ENCODE results near the gene TP53I3.
A peak's percentile ranks its signal among the peaks of the same experiment; 100 is the strongest.
"Not testable (repeated sequence)": the region's sequence is repeated elsewhere in the genome, so short reads cannot be mapped to it uniquely, and the experiment has no call there.

Gene TP53I3, protein sequence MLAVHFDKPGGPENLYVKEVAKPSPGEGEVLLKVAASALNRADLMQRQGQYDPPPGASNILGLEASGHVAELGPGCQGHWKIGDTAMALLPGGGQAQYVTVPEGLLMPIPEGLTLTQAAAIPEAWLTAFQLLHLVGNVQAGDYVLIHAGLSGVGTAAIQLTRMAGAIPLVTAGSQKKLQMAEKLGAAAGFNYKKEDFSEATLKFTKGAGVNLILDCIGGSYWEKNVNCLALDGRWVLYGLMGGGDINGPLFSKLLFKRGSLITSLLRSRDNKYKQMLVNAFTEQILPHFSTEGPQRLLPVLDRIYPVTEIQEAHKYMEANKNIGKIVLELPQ

GRCh38 chr2:24084386-24085199, at the start of gene TP53I3:
Gene TP53I3 (minus strand): TSS chr2:24084834. CDS start chr2:24084326, 508 bp downstream.
- peak; percentile 82 for DNase-seq (ENCODE audit: low read depth)

DNA sequence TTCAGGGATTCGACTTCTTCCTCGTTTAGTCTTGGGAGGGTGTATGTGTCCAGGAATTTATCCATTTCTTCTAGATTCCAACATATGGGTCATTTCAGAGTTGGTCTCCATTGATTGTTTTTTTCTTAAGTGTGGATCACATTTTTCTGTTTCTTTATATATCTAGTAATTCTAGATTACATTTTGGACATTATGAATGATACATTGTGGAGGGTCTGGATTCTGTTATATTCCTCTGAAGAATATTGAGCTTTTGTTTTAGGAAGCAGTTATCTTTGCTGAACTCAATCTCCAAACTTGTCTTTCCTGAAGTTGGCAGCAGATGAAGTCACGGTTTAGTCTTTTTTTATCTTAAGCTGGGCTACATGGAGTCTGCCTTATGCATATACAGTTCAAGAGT, 47.9 kb upstream of the TP53I3 start:
- no peak for DNase-seq (ENCODE audit: low read depth)

GRCh38 chr2:24125956-24126355, 41.3 kb upstream of the TP53I3 start:
- no peak for DNase-seq (ENCODE audit: low read depth)

DNA sequence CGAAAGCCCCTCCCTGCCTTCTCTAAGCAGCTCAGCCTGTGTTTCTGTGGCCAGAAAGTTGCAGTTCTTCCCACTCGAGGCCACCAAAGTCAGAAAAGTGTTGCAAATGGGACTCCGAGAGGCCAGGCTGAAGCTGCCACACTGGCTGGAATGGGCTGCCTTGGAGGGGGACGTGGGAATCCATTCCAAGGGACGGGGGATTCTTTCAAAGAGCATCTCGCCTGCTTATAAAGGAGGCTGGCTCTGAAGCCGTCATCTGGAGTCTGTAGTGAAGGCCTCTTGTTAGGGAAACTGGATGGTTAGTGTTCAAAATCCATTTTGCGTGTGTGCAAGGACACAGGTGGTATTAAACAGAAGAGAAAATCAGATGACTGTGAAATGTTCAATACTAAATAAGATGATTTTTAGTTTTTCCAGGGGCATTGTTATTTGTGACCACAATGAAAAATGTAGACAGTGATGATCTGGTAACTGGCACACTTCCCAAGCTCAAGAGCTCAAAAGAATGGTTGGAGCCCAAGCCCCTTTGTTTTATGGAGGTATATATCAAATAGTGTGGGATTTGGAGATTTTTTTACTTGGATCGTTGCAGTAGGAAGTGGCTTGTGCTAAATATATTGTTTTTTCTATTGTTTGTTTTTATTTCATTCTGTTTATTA, 39.4 kb upstream of the TP53I3 start:
- DNase-seq (ENCODE audit: low read depth) = no peak

DNA sequence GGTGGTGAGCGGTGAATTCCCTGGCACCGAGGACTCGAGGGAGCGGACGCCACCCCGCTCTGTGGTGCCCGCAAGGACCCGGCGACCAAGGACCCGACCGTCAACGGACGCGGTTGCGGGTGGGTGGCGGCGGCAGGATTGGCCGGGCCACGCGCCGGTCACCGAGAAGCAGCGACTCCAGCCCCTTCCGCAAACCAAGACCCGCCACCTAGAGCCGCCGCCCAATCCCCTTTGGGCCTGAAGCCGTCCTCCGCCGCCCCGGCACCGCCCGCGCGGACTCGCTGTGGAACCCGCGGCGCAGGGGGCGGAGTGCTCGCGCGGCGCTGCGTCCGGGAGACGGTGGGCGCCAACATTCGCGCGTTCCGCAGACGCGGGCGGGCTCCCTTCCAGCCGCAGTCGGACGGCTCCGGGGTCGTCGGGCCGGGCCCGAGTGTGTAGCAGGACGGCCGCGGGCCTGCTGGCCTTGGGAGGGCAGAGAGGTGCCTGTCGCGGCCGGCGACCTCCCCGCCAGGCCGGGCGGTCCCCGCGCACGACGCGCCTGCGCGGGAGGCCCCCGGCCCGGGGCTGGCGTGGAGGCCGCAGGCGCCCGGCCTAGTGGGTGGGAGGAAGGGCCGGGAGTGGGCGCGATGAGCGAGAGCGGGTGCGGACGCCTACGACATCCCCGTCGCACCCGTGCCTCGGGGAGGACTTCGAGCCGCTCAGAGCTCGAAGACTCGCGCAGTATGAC, 38.7 kb upstream of the TP53I3 start, which contains the start of the genes FAM228B and PFN4:
Gene FAM228B (plus strand): TSS at position 275 of the 727 bp plus-strand sequence. CDS start 893 bp downstream, outside the sequence.
Gene PFN4 (minus strand): TSS at position 140 of the 727 bp plus-strand sequence. CDS start 799 bp downstream, outside the sequence.
- DNase-seq (ENCODE audit: low read depth) = peak; percentile 68

DNA sequence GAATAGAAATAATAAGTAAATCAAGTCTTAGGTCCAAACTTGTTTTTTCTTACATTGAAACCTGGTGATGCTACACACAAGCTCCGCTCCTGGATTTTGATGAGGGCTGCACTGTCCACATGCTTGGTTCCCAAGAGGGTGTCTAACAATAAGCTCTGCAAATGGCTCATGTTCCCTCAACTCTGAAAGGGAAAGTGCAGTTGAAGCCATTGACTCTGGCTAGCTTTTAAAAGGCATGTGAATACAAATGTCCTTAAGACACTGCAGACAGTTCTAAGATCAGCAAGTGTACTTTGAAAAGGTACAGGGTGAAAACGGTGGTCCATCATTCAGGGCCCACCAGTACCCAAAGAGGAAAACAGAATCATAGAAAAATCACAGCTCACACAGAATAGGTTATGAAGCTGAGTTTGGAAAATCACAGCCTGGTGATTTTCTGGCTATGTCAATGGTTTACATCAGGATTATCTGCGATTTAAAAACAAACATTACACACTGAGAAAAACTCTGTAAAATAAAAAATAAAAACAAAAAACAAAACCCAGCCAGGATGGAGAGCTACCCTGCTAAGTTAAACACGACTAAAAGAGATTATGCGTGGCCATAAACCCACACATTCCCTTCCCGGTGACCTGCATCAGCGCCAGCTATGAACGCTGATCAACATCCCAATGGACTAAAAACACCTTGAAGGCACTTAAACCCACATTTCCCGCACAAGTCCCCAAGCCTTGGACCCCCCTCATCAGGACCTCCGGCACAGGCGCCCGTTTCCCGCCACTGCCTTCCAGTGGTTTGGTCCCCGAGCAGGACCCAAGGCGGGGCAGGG, 37.9 kb upstream of the TP53I3 start:
- DNase-seq (ENCODE audit: low read depth) = no peak

- DNase-seq (ENCODE audit: low read depth) = no peak
Observed at GRCh38 chr2:24121469-24121868, 36.8 kb upstream of the TP53I3 start.

DNA sequence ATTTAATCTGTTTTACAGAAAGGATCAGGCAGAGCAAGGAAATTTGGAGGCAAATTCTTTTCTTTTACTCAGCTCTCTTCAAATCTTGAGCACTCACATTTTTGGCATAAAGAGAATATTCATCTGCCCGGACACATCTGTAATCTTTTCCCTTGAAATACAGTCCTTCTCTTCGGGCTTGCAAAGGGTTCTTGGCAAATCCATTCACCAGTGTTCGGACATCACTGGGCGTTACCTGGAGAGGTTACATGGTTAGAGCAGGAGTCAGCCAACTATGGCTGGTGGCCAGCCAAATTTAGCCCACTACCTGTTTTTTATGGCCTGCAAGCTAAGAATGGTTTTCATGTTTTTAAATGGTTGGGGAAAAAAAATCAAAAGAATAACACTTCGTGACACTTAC, 36.4 kb upstream of the TP53I3 start:
- DNase-seq (ENCODE audit: low read depth) = no peak

DNA sequence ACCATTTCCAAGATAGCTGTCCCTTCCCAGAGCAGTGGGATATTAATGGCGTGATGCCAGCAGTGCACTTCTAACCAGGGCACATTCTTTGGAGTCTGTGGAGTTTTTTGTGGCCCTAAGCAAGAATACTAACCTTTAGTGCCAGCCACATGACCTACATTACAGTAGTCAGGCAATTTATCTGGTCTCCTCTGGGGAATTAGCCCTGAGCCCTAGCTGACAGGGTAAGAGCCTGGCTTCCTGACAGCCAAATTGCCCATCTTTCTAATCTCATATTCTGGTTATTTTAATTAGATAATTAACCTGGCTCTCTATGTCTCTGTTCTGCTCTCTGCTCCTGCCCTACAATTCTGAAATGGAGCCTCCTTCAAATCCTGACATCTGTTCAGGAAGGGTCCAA, 33.3 kb upstream of the TP53I3 start:
- no peak for DNase-seq (ENCODE audit: low read depth)

DNA sequence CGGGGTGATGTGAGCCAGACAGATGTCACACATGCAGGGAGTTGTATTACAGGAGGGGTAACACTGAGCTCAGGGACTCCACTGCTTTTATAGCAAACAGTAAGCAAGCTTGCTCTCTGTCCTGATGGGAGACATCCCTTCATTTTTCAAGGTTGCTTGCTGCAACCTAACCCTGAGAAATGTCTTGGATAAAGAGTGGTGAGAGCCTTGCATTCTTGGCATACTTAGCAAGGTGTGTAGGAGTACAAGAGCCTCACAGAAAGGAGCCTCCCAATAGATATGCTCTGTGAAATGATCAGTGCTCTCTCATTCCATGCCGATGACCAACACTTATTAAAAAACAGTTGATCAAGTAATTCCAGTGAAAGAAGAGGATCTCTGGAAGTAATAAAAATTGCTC, 30.4 kb upstream of the TP53I3 start:
- no peak for DNase-seq (ENCODE audit: low read depth)

DNA sequence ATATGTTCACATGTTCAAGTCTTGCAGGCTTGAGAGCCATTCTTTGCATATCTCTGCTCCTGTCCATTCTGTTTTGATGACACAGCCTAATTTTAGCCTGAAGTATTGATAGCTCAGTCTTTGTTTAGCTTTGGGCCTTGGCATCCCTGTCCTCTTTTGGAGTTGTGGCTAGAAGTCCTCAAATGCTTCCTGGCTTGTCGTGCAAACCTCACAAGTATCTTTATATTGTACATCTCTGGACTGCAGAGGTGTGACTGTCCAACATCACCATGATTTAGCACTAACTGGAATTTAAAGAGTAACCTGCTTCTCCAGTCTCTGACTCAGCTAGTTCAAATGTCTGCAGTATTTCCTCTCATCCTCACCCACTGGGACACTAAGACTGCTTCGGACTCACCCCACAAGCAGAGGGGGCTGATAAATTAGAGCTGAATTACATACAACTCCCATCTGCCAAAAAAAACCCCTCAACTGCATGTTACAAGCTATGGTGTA, 26.8 kb upstream of the TP53I3 start:
- DNase-seq (ENCODE audit: low read depth) = no peak

DNA sequence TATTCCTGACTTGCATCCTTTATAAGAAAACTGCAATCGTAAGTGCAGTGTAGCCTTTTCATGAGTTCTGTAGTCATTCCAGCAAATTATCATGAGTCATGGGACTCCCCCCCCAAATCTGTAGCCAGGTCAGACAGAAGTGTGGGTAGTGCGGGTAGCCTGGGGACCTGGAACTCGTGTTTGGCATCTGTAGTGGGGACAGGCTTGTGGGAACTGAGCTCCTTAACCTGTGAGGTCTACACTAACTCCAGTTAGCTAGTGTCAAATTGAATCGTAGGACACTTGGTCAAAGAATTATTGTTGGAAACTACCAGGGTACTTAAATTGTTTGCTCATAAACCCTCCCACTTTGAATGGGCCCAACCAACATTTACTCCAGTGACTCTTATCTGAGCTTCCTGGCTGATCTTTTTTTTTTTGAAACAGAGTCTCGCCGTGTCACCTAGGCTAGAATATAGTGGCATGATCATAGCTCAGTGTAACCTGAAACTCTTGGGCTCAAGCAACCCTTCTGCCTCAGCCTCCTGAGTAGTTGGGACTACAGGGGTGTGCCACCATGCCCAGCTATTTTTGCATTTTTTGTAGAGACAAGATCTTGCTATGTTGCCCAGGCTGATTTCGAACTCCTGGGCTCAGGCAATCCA, 26.1 kb upstream of the TP53I3 start:
- DNase-seq (ENCODE audit: low read depth) = no peak

GRCh38 chr2:24109431-24109830, 24.8 kb upstream of the TP53I3 start:
- not testable (repeated sequence) for DNase-seq (ENCODE audit: low read depth)

GRCh38 chr2:24107336-24107735, 22.7 kb upstream of the TP53I3 start:
- DNase-seq (ENCODE audit: low read depth) = no peak

- DNase-seq (ENCODE audit: low read depth) = no peak
Observed at GRCh38 chr2:24106786-24107185, 22.2 kb upstream of the TP53I3 start.

DNA sequence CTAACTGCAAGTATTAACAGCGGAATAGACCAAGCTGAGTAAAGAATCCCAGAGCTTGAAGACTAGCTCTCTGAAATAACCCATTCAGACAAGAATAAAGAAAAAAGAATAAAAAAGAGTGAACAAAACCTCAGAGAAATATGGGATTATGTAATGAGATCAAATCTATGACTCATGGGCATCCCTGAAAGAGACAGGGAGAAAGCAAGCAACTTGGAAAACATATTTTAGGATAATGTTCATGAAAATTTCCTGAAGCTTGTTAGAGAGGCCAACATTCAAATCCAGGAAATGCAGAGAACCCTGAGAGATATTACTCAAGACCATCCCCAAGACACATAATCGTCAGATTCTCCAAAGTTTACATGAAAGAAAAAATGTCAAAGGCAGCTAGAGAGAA, 21.2 kb upstream of the TP53I3 start:
- no peak for DNase-seq (ENCODE audit: low read depth)

DNA sequence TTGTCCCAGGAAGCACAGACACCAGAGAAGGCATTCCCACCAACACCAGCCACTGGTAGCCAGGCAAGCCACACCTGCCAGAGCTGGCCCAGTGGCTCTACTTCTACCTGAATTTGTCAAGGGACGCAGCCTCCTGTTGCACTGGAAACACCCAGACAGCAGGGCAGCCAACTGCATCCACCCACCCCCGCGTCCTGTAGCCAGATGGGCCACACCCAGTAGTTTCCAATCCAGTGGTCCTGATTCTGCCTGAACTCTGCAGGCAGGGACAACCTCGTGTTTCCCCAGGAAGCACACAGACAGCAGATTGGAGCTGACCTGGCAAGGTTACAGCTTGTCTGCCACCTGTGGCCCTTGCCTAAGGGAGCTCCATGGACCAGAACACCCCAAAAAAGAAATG, 20.3 kb upstream of the TP53I3 start:
- DNase-seq (ENCODE audit: low read depth) = no peak

DNA sequence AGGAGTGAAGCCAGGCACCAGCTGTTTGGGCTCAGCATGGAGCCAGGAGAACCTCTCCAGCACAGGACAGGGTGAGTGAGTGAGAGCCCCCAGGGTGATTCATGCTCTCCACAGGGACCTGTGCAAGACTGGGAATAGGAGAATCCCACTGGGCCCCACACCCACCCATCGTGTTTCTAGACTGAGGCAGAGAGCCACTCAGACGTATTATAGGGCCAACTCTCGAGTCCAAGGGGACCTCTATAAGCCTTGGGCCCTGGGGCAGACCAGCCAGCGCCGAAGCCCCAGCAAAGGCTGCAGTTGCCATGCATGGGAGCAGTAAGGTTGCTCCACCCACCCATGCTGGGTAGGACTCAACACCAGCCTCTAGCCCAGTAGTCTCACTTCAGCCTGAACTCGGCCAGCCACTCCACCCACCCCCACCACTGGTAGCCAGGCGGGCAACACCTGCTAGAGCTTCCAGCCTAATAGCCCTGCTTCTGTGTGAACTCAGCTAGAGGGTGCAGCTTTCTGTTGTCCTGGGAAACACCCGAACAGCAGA, 19.5 kb upstream of the TP53I3 start:
- no peak for DNase-seq (ENCODE audit: low read depth)

- DNase-seq (ENCODE audit: low read depth) = no peak
Observed at GRCh38 chr2:24102677-24103076, 18.0 kb upstream of the TP53I3 start.

- no peak for DNase-seq (ENCODE audit: low read depth)
Observed at GRCh38 chr2:24101992-24102391, 17.4 kb upstream of the TP53I3 start.
